MCF 10A (cell line): ENCODE data around the gene PEX19. TPM values are rescaled to one million over a fixed set of nuclear protein-coding genes. Genes with fewer than 3 reads are reported as not detected.

ENCODE experiments used
- BruUV-seq: library from RNA; stranded (reverse); fragments of 400-500 nt; replicated peaks from 2 replicates; lab custom pipeline; 2021; lab: Mats Ljungman, UMichigan
- CTCF ChIA-PET: fragments of 300-600 bp; sonication (Branson Sonifier 250); formaldehyde crosslinking; extraction: SDS; loops from one replicate; lab custom pipeline; 2021; ENCODE audit warnings: antibody characterized with exemption, inconsistent platforms; lab: Yijun Ruan, JAX
- POLR2A ChIA-PET: fragments of 300-600, 350-650 bp; sonication (Branson Sonifier 250); formaldehyde crosslinking; extraction: SDS; loops from one replicate; lab custom pipeline; 2020; ENCODE audit warnings: antibody characterized with exemption, inconsistent platforms; lab: Yijun Ruan, JAX
- DNase-seq: peaks from one replicate; pipeline ENCODE4 v3.0.0-alpha.2; 2018; ENCODE audit not compliant: unreplicated experiment
- H3K27ac Mint-ChIP-seq: one replicate; pipeline ENCODE4 v1.8.0; 2022; ENCODE audit warnings: mild to moderate bottlenecking, low read depth, mixed read lengths; ENCODE audit not compliant: unreplicated experiment
- H3K27me3 Mint-ChIP-seq: one replicate; pipeline ENCODE4 v1.8.0; 2022; ENCODE audit warnings: mixed read lengths; ENCODE audit not compliant: insufficient read depth, unreplicated experiment
- H3K36me3 Mint-ChIP-seq: one replicate; pipeline ENCODE4 v1.8.0; 2022; ENCODE audit warnings: mild to moderate bottlenecking, moderate library complexity, mixed read lengths; ENCODE audit not compliant: insufficient read depth, unreplicated experiment
- H3K4me1 Mint-ChIP-seq: one replicate; pipeline ENCODE4 v1.8.0; 2022; ENCODE audit warnings: mixed read lengths; ENCODE audit not compliant: insufficient read depth, unreplicated experiment
- H3K4me3 Mint-ChIP-seq: one replicate; pipeline ENCODE4 v1.8.0; 2022; ENCODE audit warnings: mild to moderate bottlenecking, moderate library complexity, mixed read lengths; ENCODE audit not compliant: unreplicated experiment
- H3K9me3 Mint-ChIP-seq: one replicate; pipeline ENCODE4 v1.8.0; 2022; ENCODE audit warnings: mixed read lengths; ENCODE audit not compliant: unreplicated experiment
- intact Hi-C: fragments of 100-400 bp; cut with micrococcal nuclease; formaldehyde crosslinking; loops from 2 replicates; pipeline ENCODE4 v1.14.1; 2022
- total RNA-seq: library from RNA; stranded (reverse); gene quantifications from 2 replicates; pipeline ENCODE4 v1.2.3, GENCODE V29; 2022
- TF ChIP-seq, protein P1 (sequence below): fragments of 200-600 bp; IDR thresholded peaks from one replicate; pipeline ENCODE4 v1.8.0; 2022; ENCODE audit warnings: antibody characterized with exemption, mild to moderate bottlenecking; ENCODE audit not compliant: unreplicated experiment

Gene PEX19
- total RNA-seq, 1 experiment from 2014 or later, result 61.2 TPM

DNA sequence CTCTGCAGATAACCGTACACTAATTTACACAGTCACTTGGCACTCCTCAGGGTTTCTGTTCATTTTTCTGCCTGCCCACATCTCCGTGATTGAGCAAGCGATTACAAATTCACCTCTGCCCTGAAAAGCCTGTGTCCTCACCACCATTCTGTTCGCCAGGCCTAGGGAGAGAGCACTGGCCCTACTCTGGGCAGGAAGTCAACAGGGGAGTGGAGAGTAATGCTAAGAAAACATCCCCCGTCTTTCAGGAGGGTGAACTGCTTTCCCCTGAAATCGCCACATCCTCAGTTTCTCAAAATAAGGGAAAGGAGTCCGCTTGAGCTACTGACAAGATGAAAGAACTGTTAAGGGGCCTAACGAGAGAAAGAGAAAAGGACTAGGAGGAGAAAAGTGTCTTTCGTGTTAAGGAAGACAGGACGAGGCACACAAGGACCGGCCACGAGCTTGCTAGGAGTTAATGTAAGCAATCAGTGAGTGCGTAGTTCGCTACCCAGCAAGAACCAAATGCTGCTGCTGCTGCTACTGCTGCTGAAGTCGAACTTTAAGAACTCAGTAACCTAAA, 632 bp downstream of the PEX19 start:
- Mint-ChIP-seq H3K9me3 (no peaks in the 10 kb centered on the region), H3K27ac (peak overlapping the region; percentile 99), H3K4me3 (peak overlapping the region; percentile 100), H3K4me1 (peaks cover 19% of the 10 kb centered on the region), H3K27me3 (no peaks in the 10 kb centered on the region), H3K36me3 (peaks cover 60% of the 10 kb centered on the region)
- intact Hi-C loops, result loop anchor here (1.0 kb wide), 1 partner anchor 21 kb away; no protein-coding TSS in a partner anchor
- ChIA-PET POLR2A (interaction anchor here (0.7 to 6.5 kb wide), 48 partner anchors 10 to 918 kb away, joined by 3 to 247 read pairs (median 6); partner anchors contain the start of genes COPA, DCAF8, IGSF8 and NCSTN), CTCF (interaction anchor here (0.6 to 7.6 kb wide), 21 partner anchors 7 to 887 kb away, joined by 3 to 83 read pairs (median 5); partner anchors contain the start of gene DCAF8)
- TF ChIP-seq, protein P1, sequence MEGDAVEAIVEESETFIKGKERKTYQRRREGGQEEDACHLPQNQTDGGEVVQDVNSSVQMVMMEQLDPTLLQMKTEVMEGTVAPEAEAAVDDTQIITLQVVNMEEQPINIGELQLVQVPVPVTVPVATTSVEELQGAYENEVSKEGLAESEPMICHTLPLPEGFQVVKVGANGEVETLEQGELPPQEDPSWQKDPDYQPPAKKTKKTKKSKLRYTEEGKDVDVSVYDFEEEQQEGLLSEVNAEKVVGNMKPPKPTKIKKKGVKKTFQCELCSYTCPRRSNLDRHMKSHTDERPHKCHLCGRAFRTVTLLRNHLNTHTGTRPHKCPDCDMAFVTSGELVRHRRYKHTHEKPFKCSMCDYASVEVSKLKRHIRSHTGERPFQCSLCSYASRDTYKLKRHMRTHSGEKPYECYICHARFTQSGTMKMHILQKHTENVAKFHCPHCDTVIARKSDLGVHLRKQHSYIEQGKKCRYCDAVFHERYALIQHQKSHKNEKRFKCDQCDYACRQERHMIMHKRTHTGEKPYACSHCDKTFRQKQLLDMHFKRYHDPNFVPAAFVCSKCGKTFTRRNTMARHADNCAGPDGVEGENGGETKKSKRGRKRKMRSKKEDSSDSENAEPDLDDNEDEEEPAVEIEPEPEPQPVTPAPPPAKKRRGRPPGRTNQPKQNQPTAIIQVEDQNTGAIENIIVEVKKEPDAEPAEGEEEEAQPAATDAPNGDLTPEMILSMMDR, result no peak
- peak; percentile 82 for DNase-seq
- TSS peak; percentile 75 for BruUV-seq

DNA sequence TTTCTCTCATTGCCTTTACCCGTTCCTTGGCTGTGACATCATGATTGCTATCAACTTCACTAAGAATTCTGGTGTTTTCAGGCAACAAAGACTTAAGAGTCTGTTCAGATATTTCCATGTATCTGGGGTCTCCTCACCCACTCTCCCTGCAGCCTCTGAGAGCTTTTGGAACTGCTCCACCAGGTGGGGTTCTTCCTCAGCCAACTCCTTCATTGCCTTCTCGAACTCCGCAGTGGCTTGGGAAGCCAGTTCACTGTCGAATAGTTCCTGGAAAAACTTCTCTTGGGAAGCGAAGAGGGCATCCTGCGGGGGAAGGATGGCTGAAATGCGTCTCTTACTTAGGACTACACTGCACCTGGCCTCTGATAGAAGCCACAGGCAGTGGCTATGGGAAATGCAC, 2.1 kb downstream of the PEX19 start:
- DNase-seq, result no peak
- H3K4me1 Mint-ChIP-seq, result peaks cover 19% of the 10 kb centered on the region
- no TSS peak for BruUV-seq
- no peak overlapping the region for H3K27ac Mint-ChIP-seq
- ChIA-PET CTCF (interaction anchor here (7.6 kb wide), 1 partner anchor 9 kb away, joined by 83 read pairs; no protein-coding TSS in a partner anchor), POLR2A (interaction anchor here (2.9 to 6.5 kb wide), 2 partner anchors 8 to 20 kb away, joined by 31 to 247 read pairs; partner anchors contain the start of gene DCAF8)
- intact Hi-C loops, result no loop called here
- no peaks in the 10 kb centered on the region for H3K27me3 Mint-ChIP-seq
- TF ChIP-seq, protein P1, result no peak
- peaks cover 66% of the 10 kb centered on the region for H3K36me3 Mint-ChIP-seq
- H3K9me3 Mint-ChIP-seq, result no peaks in the 10 kb centered on the region
- no peak overlapping the region for H3K4me3 Mint-ChIP-seq

- Mint-ChIP-seq H3K27me3 (no peaks in the 10 kb centered on the region), H3K4me1 (no peaks in the 10 kb centered on the region), H3K27ac (no peak overlapping the region), H3K4me3 (no peak overlapping the region), H3K9me3 (no peaks in the 10 kb centered on the region), H3K36me3 (peaks cover 66% of the 10 kb centered on the region)
- CTCF ChIA-PET, result interaction anchor here (0.9 to 7.6 kb wide), 5 partner anchors 14 to 231 kb away, joined by 3 to 83 read pairs (median 4); partner anchors contain the start of gene CASQ1
- POLR2A ChIA-PET, result interaction anchor here (0.9 to 1.5 kb wide), 4 partner anchors 10 to 21 kb away, joined by 3 to 7 read pairs (median 6); partner anchors contain the start of gene DCAF8
- BruUV-seq, result no TSS peak
- no peak for DNase-seq
- TF ChIP-seq, protein P1, result no peak
- intact Hi-C loops, result no loop called here
Observed at GRCh38 chr1:160277987-160278386, 6.9 kb downstream of the PEX19 start.

- intact Hi-C loops, result no loop called here
- Mint-ChIP-seq H3K27me3 (no peaks in the 10 kb centered on the region), H3K9me3 (no peaks in the 10 kb centered on the region), H3K36me3 (peaks cover 59% of the 10 kb centered on the region), H3K4me1 (no peaks in the 10 kb centered on the region), H3K4me3 (no peak overlapping the region), H3K27ac (no peak overlapping the region)
- BruUV-seq, result no TSS peak
- no peak for DNase-seq
- POLR2A ChIA-PET, result interaction anchor here (0.9 to 6.9 kb wide), 3 partner anchors 12 to 20 kb away, joined by 3 to 76 read pairs (median 7); partner anchors contain the start of gene DCAF8
- TF ChIP-seq, protein P1, result no peak
- CTCF ChIA-PET, result interaction anchor here (0.9 to 7.6 kb wide), 2 partner anchors 14 to 25 kb away, joined by 4 to 83 read pairs; no protein-coding TSS in a partner anchor
Observed at GRCh38 chr1:160277330-160277729, 7.6 kb downstream of the PEX19 start.
